Nephron (organoid): ENCODE data around the gene SLC1A7.

Experiments used
- H3K27ac Mint-ChIP-seq, 3 experiments: 2 replicates each; pipeline ENCODE4 v1.8.0; 2020; ENCODE audit warnings: mixed read lengths in 3 of 3, mild to moderate bottlenecking in 2 of 3, moderate library complexity in 1 of 3
- H3K27me3 Mint-ChIP-seq: 2 replicates; pipeline ENCODE4 v1.8.0; 2021; ENCODE audit warnings: low read depth, mild to moderate bottlenecking, moderate library complexity, mixed read lengths
- H3K36me3 Mint-ChIP-seq: 2 replicates; pipeline ENCODE4 v1.8.0; 2020; ENCODE audit warnings: low read depth, mixed read lengths
- H3K4me1 Mint-ChIP-seq: 2 replicates; pipeline ENCODE4 v1.8.0; 2020; ENCODE audit warnings: mixed read lengths
- H3K4me3 Mint-ChIP-seq, 3 experiments: 2 replicates each; pipeline ENCODE4 v1.8.0; 2020; ENCODE audit warnings: mild to moderate bottlenecking in 3 of 3, mixed read lengths in 3 of 3, moderate library complexity in 2 of 3
- H3K9me3 Mint-ChIP-seq: 2 replicates; pipeline ENCODE4 v1.8.0; 2020; ENCODE audit warnings: mixed read lengths
- TF ChIP-seq, protein P1 (sequence below), 3 experiments: fragments of 200-600 bp; sonication (generic); IDR thresholded peaks; one replicate each; pipeline ENCODE4 v1.5.0; 2021; ENCODE audit warnings: antibody characterized with exemption in 3 of 3; ENCODE audit not compliant: unreplicated experiment in 3 of 3

Gene SLC1A7

DNA sequence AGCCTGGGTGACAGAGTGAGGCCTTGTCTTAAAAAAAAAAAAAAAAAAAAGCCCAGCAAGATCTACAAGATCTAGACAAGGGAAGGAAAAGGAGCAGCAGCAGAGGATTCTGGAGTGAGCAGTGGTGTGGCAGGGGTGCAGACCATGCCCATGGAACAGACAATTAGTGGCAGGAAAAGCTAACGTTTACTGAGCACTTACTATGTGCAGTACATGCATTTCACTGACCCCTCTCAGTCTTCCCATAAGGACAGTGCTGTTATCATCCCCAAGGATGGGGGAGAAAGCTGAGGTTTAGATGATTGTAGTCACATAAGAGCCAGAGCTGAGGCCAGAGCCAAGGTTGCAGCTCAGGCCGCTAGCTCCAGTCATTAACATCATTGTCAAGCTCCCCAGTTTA is 74.6 kb downstream of the SLC1A7 start:
- H3K4me3 Mint-ChIP-seq, result no peak overlapping the region
- no peak overlapping the region for H3K27ac Mint-ChIP-seq
- H3K4me1 Mint-ChIP-seq, result peaks cover 22% of the 10 kb centered on the region
- H3K36me3 Mint-ChIP-seq, result no peaks in the 10 kb centered on the region
- no peaks in the 10 kb centered on the region for H3K9me3 Mint-ChIP-seq
- TF ChIP-seq, protein P1, sequence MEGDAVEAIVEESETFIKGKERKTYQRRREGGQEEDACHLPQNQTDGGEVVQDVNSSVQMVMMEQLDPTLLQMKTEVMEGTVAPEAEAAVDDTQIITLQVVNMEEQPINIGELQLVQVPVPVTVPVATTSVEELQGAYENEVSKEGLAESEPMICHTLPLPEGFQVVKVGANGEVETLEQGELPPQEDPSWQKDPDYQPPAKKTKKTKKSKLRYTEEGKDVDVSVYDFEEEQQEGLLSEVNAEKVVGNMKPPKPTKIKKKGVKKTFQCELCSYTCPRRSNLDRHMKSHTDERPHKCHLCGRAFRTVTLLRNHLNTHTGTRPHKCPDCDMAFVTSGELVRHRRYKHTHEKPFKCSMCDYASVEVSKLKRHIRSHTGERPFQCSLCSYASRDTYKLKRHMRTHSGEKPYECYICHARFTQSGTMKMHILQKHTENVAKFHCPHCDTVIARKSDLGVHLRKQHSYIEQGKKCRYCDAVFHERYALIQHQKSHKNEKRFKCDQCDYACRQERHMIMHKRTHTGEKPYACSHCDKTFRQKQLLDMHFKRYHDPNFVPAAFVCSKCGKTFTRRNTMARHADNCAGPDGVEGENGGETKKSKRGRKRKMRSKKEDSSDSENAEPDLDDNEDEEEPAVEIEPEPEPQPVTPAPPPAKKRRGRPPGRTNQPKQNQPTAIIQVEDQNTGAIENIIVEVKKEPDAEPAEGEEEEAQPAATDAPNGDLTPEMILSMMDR (IDR thresholded peaks at IDR 0.05; ENCODE audit: unreplicated experiment in 3 of 3), result no peak
- peaks cover 36% of the 10 kb centered on the region for H3K27me3 Mint-ChIP-seq

DNA sequence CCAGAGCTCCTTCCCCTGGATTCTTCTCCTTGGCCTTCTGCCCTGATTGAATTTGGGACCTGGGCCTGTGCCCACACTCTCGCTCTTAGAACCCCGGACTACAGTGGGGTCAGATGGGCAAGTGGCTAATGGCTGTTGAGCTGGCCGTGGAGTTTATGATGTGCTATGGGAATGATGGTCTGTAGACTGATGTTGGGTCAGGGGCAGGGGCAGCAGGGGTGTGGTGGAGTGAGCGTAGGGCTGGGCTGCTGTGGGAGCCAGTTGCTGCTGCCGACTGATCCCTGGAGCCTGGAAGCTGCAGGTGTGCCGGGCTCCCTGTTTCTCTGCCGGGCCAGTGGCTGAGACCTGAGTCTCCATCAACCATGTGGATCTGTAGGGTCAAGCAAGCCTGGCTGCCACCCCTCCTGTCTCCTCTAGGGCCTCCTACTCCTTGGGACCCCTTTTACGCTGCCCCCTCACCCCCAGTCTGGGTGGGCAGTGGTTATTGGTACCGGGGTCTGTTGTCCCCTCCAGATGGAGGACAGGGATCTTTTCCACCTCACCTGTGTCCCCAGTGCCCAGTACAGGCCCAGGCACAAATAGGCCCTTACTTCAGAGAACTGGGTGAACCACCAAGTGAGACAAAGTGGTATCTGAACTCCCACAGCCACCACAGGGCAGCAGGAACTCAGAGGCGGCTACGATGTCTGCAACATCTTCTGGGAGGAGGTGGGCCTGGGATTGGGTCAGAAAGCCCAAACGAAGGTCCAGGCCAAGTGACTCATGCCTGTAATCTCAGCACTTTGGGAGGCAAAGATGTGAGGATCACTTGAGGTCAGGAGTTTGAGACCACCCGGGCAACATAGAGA is 75.3 kb downstream of the SLC1A7 start:
- H3K27me3 Mint-ChIP-seq, result peaks cover 33% of the 10 kb centered on the region
- H3K27ac Mint-ChIP-seq, result no peak overlapping the region
- H3K4me1 Mint-ChIP-seq, result peaks cover 22% of the 10 kb centered on the region
- H3K4me3 Mint-ChIP-seq, result no peak overlapping the region
- no peaks in the 10 kb centered on the region for H3K9me3 Mint-ChIP-seq
- no peaks in the 10 kb centered on the region for H3K36me3 Mint-ChIP-seq
- TF ChIP-seq, protein P1 (IDR thresholded peaks at IDR 0.05; ENCODE audit: unreplicated experiment in 3 of 3), result no peak

DNA sequence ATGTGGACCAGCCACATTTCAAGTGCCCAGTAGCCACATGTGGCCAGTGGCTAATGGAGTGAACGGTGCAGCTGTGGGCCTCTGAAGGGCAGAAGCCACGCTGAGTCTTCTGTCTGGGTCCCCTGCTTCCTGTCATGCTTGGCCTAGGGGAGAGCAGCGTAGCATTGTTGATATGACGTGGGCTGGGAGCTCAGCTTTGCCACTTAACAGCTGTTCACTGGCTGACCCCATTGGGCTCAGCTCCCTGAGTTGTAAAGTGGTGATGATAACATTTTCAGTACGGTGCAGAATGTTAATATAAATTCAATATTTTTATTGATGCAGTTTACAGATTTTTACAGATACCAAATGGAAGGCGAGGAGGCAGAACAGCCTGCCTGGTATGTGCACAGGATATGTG is 76.0 kb downstream of the SLC1A7 start:
- TF ChIP-seq, protein P1 (IDR thresholded peaks at IDR 0.05; ENCODE audit: unreplicated experiment in 3 of 3), result no peak
- Mint-ChIP-seq H3K4me3 (no peak overlapping the region), H3K4me1 (peaks cover 22% of the 10 kb centered on the region), H3K36me3 (no peaks in the 10 kb centered on the region), H3K27ac (no peak overlapping the region), H3K9me3 (no peaks in the 10 kb centered on the region), H3K27me3 (peaks cover 32% of the 10 kb centered on the region)

DNA sequence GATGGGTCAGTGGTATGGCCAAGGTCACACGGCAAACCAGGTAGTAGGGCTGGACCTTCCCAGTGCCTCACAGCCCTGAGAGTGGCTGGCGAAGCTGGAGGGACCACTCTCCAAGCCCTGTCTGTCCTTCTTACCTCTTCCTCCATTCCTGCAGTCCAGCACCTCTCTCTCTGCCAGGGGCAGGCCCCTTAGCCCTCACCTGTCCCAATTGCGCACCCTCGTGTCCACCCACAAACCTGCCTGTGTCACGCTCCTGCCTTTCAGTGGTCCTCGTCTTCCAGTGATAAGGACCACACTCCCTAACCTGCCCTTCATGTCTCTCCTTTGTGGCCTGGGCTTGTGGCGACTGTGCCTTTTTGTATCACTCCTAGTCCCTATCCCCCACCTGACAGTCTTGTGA is 77.0 kb downstream of the SLC1A7 start:
- Mint-ChIP-seq H3K4me1 (peaks cover 26% of the 10 kb centered on the region), H3K36me3 (no peaks in the 10 kb centered on the region), H3K27ac (no peak overlapping the region), H3K27me3 (peaks cover 38% of the 10 kb centered on the region), H3K9me3 (no peaks in the 10 kb centered on the region), H3K4me3 (peak overlapping the region; percentile 27 to 60 (median 28))
- TF ChIP-seq, protein P1 (IDR thresholded peaks at IDR 0.05; ENCODE audit: unreplicated experiment in 3 of 3), result no peak

DNA sequence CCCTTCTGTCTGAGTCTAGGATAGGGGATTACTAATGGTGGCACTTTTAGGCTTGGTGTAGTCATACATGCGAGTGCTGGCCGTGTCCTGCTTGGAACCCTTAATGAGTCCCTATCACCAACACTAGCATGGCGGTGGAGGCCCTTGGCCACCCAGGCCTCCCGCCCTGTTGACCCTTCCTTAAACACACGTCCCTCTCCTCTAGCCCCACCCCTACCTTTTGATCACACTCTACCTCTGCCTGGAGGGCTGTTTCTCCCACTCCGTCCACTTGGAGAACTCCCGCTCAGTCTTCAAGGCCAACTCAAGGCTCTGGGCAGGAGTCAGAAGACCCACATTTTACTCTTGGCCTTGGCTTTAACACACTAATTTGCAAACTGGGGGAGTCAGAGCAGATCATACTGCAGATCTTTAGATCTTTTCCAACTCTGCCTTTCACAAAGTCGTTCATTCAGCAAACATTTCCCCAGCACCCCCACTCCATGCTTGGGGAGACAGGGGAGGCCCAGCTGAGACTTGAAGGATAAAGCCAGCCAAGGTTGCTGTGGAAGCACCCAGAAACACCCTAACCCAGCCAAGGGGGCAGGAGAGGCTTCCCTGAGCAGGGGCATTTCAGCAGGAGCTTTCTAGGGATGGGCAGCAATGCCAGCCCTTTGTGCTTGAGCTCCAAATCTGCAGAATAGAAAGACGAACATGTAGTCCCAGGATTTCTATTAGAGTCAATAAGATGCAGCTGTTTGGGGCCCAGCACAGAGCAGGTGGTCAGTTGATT is 78.5 kb downstream of the SLC1A7 start:
- H3K4me1 Mint-ChIP-seq, result peaks cover 26% of the 10 kb centered on the region
- TF ChIP-seq, protein P1 (IDR thresholded peaks at IDR 0.05; ENCODE audit: unreplicated experiment in 3 of 3), result no peak
- peak overlapping the region; percentile 73 to 81 (median 80) for H3K4me3 Mint-ChIP-seq
- H3K9me3 Mint-ChIP-seq, result no peaks in the 10 kb centered on the region
- peaks cover 46% of the 10 kb centered on the region for H3K27me3 Mint-ChIP-seq
- H3K27ac Mint-ChIP-seq, result peak overlapping the region in 1 of 3 experiments; percentile 15
- H3K36me3 Mint-ChIP-seq, result no peaks in the 10 kb centered on the region
